IgD-negative memory B cell (primary cell): Measurements from ENCODE around the gene ARHGAP27. TPM values are rescaled to one million over a fixed set of nuclear protein-coding genes. Genes with fewer than 3 reads are reported as not detected.
"Not testable (repeated sequence)": the region's sequence is repeated elsewhere in the genome, so short reads cannot be mapped to it uniquely, and the experiment has no call there.

Experiments used
- H3K27ac Mint-ChIP-seq, 3 donors: one replicate each; pipeline ENCODE4 v1.8.0; 2020 to 2022; ENCODE audit warnings: mild to moderate bottlenecking in 3 of 3, mixed read lengths in 3 of 3, moderate library complexity in 1 of 3
- H3K27me3 Mint-ChIP-seq: one replicate; pipeline ENCODE4 v1.8.0; 2021; ENCODE audit warnings: mixed read lengths
- H3K36me3 Mint-ChIP-seq: one replicate; pipeline ENCODE4 v1.8.0; 2020; ENCODE audit warnings: mild to moderate bottlenecking, mixed read lengths
- H3K4me1 Mint-ChIP-seq, 3 donors: one replicate each; pipeline ENCODE4 v1.8.0; 2020 to 2022; ENCODE audit warnings: mixed read lengths in 3 of 3, mild to moderate bottlenecking in 1 of 3
- H3K4me3 Mint-ChIP-seq, 4 donors: one replicate each; pipeline ENCODE4 v1.8.0; 2020 to 2022; ENCODE audit warnings: mild to moderate bottlenecking in 4 of 4, mixed read lengths in 4 of 4, moderate library complexity in 3 of 4
- H3K9me3 Mint-ChIP-seq, 3 donors: one replicate each; pipeline ENCODE4 v1.8.0; 2020 to 2021; ENCODE audit warnings: mixed read lengths in 3 of 3, mild to moderate bottlenecking in 1 of 3
- polyA plus RNA-seq: library from polyadenylated mRNA; unstranded; fragments of 300-500 nt; fragmentation: Illumina TruSeq; gene quantifications from one replicate; pipeline ENCODE4 v1.2.3, GENCODE V29; 2021

Gene ARHGAP27
- polyA plus RNA-seq, 1 donor from 2014 or later, result 65.3 TPM

GRCh38 chr17:45449708-45450329, 17.1 kb upstream of the ARHGAP27 start:
- Mint-ChIP-seq H3K27ac (peak overlapping the region in 1 of 3 donors; percentile 31), H3K4me1 (peaks cover 5 to 10% (median 8%) of the 10 kb centered on the region in 3 donors)
- not testable (repeated sequence) for H3K9me3 Mint-ChIP-seq, H3K27me3 Mint-ChIP-seq, H3K36me3 Mint-ChIP-seq, H3K4me3 Mint-ChIP-seq

GRCh38 chr17:45449260-45449659, 16.6 kb upstream of the ARHGAP27 start:
- H3K36me3 Mint-ChIP-seq, H3K9me3 Mint-ChIP-seq, H3K27me3 Mint-ChIP-seq, H3K4me1 Mint-ChIP-seq, H3K4me3 Mint-ChIP-seq: not testable (repeated sequence)
- peak overlapping the region in 1 of 3 donors; percentile 31 for H3K27ac Mint-ChIP-seq

DNA sequence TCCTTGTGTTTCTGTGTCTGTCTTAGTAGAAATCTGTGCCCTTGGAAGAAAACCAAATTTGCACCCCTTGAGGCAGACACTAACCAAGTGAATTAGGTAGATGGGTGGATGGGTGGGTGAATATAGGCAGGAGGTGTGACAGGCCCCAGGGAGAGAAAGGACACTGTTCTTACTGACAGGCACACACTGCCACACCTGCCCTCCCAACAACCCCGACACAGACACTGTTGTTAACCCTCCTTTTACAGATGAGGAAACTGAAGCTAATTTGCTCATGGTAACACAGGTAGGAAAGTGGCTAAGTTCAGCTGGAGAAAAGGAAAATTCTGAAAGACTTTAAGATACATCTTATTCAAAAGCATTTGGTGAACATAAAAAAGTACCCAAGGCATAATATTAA, 15.8 kb upstream of the ARHGAP27 start:
- H3K27ac Mint-ChIP-seq, H3K27me3 Mint-ChIP-seq, H3K4me1 Mint-ChIP-seq, H3K4me3 Mint-ChIP-seq, H3K36me3 Mint-ChIP-seq, H3K9me3 Mint-ChIP-seq: not testable (repeated sequence)

GRCh38 chr17:45448066-45448465, 15.4 kb upstream of the ARHGAP27 start:
- not testable (repeated sequence) for H3K9me3 Mint-ChIP-seq, H3K4me1 Mint-ChIP-seq, H3K4me3 Mint-ChIP-seq, H3K27me3 Mint-ChIP-seq, H3K36me3 Mint-ChIP-seq, H3K27ac Mint-ChIP-seq

- not testable (repeated sequence) for H3K36me3 Mint-ChIP-seq, H3K4me3 Mint-ChIP-seq, H3K27ac Mint-ChIP-seq, H3K9me3 Mint-ChIP-seq, H3K27me3 Mint-ChIP-seq, H3K4me1 Mint-ChIP-seq
These were observed 15.0 kb upstream of the ARHGAP27 start for GRCh38 chr17:45447650-45448049.

DNA sequence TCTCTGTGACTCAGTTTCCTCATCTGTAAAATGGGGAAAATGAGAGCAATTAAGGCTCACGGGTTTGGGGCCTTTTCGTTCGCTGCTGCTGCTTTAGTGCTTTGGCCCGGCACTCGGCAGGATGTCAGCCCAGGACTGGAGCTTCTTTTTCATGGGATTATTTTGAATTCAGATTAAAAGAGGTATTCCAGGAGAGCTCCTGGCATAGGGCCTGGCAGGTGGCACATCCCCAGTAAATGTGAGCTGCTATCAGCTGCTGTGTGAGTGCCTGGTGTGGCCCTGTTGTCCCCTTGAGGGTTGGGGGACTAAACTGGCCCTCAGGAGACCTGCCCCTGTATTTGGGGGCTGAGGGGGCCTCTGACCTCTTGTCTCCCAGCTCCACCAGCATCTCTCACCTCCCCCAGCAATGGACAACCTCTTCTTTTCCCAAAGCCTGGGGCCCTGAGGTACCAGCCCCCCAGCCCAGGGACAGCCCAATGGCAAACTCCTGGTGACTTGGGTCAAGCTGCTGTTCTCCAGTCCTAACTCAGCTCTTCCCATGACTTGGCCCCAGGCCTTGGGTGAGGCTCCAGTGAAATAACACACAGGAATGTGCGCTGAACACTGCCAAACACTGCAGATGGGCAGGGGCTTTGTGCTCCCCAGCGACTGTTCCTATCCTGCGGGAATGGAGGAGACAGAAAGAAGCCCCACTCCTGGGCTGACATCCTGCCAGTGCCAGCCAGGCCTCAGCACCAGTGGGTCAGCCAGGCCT, 14.4 kb upstream of the ARHGAP27 start:
- not testable (repeated sequence) for H3K9me3 Mint-ChIP-seq, H3K36me3 Mint-ChIP-seq, H3K27ac Mint-ChIP-seq, H3K4me3 Mint-ChIP-seq, H3K4me1 Mint-ChIP-seq, H3K27me3 Mint-ChIP-seq

DNA sequence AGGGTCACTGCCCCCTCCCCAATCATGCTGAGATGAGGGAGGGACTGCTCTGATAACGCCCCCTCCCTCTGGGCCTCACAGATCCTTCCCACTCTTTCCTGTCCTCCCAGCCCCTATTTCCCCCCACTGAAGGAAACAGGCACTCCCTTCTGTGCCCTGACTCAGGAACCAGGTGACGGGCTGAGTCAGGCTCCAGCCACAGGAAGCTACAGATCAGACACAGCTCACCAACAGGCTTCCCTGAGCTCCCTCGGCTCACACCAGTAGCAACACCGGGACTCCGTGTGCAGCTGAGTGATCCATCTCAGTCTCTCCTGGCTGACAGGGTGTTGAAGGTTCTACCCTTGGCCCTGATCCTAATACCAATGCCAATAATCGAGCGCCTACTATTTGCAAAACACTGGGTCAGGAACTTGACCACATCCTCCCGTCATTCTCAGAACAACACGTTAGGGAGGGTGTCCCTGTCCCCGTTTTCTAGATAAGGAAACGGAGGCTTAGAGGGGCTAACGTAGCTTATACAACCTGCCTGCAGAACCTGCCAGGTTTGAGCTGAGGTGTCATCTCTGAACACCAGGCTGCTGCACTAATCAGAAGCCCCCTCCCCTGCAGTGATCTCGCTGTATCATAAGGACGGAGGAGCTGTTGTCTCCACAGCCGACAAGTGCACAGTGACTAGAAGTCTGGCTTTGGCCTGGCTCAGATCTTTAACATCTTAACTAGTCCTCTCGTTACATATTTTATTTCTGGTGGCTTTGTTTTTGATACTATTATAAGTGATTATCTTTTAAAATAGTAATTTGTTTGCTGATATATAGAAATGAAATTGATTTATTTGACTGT, 13.5 kb upstream of the ARHGAP27 start:
- not testable (repeated sequence) for H3K4me1 Mint-ChIP-seq, H3K9me3 Mint-ChIP-seq, H3K36me3 Mint-ChIP-seq, H3K27me3 Mint-ChIP-seq
- H3K4me3 Mint-ChIP-seq, result peak overlapping the region in 1 of 4 donors; percentile 72
- peak overlapping the region in 1 of 3 donors; percentile 93 for H3K27ac Mint-ChIP-seq

DNA sequence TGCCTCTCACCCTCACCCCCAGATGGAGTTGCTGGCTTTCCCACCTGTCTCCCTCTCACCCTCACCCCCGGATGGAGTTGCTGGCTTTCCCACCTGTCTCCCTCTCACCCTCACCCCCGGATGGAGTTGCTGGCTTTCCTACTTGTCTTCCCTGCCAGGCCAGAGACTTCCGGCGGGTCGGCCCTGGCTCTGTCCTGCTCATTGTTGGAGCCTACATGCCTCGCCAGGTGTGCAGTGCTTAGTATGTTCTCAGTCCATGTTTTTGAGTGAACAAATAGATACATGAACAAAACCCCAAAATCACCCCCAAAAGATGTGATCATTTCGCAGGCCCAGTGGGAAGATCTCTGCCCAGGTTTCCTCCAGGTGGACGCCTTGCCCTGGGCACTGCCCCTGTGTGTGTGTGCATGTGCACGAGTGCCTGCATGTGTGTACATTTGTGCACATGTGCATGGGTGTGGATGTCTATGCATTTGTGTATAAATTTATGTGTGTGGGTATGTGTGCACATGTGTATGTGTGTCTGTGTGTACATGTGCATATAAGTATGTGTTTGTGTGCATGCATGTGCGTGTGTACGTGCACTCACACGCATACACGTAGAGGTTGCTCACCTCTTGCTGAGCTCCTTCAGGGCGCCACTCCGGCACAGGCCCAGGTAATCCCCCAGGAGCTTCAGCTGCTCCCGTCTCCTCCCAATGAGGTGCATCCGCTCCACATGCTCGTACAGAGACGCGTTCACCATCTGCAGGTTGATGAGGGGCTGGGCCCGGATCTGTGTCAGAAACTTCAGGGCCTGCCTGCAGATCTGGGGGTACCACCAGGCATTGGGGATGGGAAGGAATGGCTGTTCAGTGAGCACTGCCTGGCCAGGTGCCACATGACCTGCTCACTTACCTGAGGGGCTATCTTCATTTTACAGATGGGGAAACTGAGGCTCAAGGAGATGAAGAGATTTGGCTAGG, 12.5 kb upstream of the ARHGAP27 start:
- Mint-ChIP-seq H3K4me1 (peaks cover 6 to 14% (median 6%) of the 10 kb centered on the region in 3 donors), H3K27ac (peak overlapping the region in 1 of 3 donors; percentile 93)
- not testable (repeated sequence) for H3K36me3 Mint-ChIP-seq, H3K4me3 Mint-ChIP-seq, H3K9me3 Mint-ChIP-seq, H3K27me3 Mint-ChIP-seq

- H3K4me3 Mint-ChIP-seq, H3K27me3 Mint-ChIP-seq, H3K36me3 Mint-ChIP-seq, H3K27ac Mint-ChIP-seq, H3K9me3 Mint-ChIP-seq: not testable (repeated sequence)
- peaks cover 6 to 17% (median 7%) of the 10 kb centered on the region in 3 donors for H3K4me1 Mint-ChIP-seq
These were observed 11.6 kb upstream of the ARHGAP27 start for GRCh38 chr17:45444301-45444700.

- not testable (repeated sequence) for H3K4me3 Mint-ChIP-seq, H3K36me3 Mint-ChIP-seq, H3K27me3 Mint-ChIP-seq, H3K27ac Mint-ChIP-seq, H3K9me3 Mint-ChIP-seq
- peaks cover 6 to 17% (median 7%) of the 10 kb centered on the region in 3 donors for H3K4me1 Mint-ChIP-seq
These were observed 10.9 kb upstream of the ARHGAP27 start for GRCh38 chr17:45443371-45444260.

- Mint-ChIP-seq H3K4me3 (no peak overlapping the region), H3K36me3 (peaks cover 2% of the 10 kb centered on the region), H3K4me1 (peaks cover 6 to 17% (median 7%) of the 10 kb centered on the region in 3 donors)
These were observed 9.0 kb upstream of the ARHGAP27 start for GRCh38 chr17:45441526-45442310.

DNA sequence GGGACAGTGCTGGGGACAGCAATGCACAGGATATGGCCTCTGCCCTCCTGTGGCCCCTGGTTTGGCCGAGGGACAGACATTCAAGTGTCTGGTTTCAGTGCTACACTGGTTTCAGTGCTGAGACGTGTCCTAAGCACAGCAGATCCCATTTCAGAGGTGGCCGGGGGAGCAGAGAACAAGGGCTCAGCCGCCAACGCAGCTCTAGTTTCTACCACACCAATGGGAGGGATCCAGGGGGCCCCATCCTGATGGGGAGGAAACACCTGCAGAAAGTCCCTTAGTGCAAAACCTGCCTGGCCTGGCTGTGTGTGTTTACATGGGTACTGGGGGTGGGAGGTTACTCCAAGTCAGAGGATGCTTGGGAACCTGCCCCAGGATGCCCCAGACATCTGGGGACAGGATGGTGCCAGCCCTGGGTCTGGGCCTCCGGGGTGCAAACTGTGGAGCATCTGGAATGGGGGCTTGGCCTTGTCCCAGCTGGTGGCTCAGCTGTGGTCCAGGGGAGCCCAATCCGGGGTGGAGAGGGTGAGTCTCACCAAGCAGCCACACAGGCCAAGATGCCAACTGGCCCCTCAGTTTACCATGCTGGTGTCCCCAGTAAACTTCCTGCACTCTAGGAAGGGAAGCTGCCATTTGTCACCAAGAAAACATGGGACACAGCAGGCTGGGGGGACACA, 8.3 kb upstream of the ARHGAP27 start:
- H3K27me3 Mint-ChIP-seq, H3K36me3 Mint-ChIP-seq, H3K9me3 Mint-ChIP-seq: not testable (repeated sequence)
- peaks cover 6 to 17% (median 7%) of the 10 kb centered on the region in 3 donors for H3K4me1 Mint-ChIP-seq
- peak overlapping the region in 2 of 3 donors; percentile 9 to 89 for H3K27ac Mint-ChIP-seq
- H3K4me3 Mint-ChIP-seq, result peak overlapping the region in 2 of 4 donors; percentile 17 to 81

More at GRCh38 chr17:45441526-45442310, 9.0 kb upstream of the ARHGAP27 start:
- Mint-ChIP-seq H3K27ac (peak overlapping the region in 1 of 3 donors; percentile 9), H3K27me3 (no peaks in the 10 kb centered on the region), H3K9me3 (no peaks in the 10 kb centered on the region)
